VCaP (cell line): ENCODE results near the gene APOA1.
A peak's percentile ranks its signal among the peaks of the same experiment; 100 is the strongest.

Experiments
- H3K27ac ChIP-seq: fragments of 450-650 bp; 2 replicates; pipeline ENCODE4 v1.5.1; 2017
- TF ChIP-seq, protein P1 (sequence below): fragments of 450-650 bp; conservative IDR thresholded peaks from 2 replicates; pipeline ENCODE4 v1.5.1; 2017; ENCODE audit warnings: mild to moderate bottlenecking, moderate library complexity

Gene APOA1

DNA sequence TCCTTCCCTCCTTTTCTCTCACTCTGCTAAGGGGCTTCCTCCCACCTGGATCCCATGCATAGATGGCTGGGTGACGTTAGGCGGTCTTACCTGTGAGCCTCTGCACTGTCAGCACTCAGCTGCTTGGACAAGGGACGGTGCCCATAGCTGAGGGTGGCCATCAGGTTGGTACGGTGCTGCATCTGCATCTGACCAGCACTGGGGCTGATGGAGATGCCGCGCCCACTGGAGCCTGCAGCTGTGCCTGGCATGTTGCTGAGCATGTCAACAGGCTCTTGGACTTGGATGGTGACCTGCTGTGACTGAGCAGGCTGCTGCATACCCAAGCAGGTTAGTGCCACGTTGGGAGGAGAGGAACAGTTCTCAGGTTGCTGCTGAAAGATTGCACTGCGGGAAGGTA is 21.8 kb upstream of the APOA1 start:
- no peak overlapping the region for H3K27ac ChIP-seq
- TF ChIP-seq, protein P1, sequence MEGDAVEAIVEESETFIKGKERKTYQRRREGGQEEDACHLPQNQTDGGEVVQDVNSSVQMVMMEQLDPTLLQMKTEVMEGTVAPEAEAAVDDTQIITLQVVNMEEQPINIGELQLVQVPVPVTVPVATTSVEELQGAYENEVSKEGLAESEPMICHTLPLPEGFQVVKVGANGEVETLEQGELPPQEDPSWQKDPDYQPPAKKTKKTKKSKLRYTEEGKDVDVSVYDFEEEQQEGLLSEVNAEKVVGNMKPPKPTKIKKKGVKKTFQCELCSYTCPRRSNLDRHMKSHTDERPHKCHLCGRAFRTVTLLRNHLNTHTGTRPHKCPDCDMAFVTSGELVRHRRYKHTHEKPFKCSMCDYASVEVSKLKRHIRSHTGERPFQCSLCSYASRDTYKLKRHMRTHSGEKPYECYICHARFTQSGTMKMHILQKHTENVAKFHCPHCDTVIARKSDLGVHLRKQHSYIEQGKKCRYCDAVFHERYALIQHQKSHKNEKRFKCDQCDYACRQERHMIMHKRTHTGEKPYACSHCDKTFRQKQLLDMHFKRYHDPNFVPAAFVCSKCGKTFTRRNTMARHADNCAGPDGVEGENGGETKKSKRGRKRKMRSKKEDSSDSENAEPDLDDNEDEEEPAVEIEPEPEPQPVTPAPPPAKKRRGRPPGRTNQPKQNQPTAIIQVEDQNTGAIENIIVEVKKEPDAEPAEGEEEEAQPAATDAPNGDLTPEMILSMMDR: no peak

DNA sequence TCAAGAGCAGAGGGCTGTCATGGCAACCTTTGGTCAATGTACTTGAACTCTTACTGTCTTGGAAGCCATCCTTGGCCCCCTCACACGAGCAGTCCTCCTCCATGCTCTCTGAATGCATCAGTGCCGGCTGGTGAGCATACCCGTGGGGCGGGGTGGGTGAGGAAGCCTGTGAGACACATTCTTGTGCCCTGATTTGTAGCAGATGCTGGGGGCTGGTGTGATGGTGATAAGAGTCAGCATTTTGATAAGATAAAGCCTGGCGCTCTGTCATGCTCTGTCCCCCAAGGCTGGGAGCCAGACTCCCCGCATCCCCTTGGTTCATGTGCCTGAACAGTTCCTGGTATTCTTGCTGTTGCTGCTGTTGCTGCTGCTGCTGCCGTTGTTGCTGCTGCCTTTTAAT is 20.5 kb upstream of the APOA1 start:
- TF ChIP-seq, protein P1: no peak
- H3K27ac ChIP-seq: no peak overlapping the region

DNA sequence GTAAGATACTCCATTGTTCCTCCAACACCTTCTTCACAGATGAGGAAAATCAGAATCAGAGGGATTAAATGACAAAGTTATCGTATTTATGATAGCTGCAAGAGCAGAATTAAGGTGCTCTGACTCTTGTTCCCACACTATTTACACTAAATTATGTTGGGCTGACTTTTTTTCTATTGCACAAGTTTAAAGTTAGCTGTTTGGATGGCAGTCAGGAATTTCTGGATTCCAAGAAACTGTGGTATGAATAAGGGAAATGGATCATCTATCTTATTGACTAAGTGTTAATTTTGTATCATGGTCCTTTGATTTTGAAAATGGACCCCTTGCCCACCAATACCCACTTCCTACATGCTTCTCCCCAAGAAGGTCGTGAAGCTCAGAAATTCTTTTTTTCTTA is 19.9 kb upstream of the APOA1 start:
- H3K27ac ChIP-seq: no peak overlapping the region
- TF ChIP-seq, protein P1: no peak

DNA sequence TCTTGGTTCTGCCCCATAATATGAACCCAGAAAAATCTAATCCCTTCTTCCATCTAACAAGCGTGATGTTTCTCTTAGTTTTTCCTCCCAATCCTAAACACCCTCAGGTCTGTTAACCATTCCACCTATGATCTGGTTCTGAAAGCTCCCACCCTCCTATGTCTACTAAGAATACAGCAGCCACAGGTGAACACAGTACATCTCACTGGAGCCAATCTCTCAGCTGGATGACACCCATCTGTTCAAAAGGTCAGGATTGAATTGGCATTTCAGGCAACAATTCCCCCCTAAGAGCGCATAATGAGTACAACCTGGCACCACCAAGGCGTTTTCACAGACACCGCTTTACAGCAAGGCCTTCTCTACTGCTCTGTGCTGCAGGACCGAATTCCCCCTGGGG is 19.0 kb upstream of the APOA1 start:
- TF ChIP-seq, protein P1: no peak
- no peak overlapping the region for H3K27ac ChIP-seq

DNA sequence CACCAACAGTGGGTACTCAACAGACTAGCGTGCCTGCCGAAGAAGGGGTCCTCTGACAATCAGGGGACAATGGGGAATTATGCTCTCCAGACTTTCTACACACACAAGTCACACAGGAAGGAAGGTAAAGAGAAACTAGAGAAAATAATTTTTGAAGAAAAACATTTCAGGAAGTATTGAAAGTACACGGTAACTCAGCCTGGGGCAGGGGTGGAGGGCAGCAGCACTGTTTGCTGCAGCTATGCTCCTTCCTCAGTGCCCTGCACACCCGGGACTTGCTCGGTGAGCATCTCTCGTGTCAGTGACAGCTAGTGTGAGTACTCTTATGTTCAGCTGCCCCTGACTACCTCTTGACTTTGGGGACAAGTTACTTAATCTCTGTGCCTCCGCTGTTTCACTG is 18.0 kb upstream of the APOA1 start:
- TF ChIP-seq, protein P1: no peak
- no peak overlapping the region for H3K27ac ChIP-seq

DNA sequence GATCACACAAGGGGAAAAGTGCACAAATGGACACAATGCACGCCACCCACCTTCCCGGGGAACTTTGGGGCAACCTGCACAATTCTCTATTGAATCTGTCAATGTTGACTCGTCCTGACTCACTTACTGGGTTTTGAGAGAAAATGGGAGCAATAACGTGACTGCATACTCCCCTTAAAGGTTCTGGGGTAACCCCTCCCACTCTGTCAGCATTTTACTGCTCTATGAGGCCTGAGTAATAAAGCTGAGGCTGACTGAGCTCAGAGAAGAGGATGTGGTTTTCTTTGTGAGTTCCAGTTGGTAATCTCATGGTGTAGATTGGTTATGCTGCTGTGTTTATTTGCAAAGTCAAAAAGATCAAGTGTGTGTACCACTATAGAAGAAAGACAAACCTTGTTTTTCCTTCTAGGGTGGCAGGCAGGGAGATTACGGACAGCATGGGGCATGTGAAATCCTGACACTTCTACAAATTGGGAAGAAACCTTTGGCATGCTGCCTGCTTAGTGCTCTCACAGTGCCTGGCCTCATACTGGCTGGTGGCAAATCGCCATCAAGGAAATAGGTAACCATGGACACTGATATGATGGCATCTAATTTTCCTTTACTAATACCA is 16.1 kb upstream of the APOA1 start:
- H3K27ac ChIP-seq: peak overlapping the region; percentile 83
- TF ChIP-seq, protein P1: no peak

DNA sequence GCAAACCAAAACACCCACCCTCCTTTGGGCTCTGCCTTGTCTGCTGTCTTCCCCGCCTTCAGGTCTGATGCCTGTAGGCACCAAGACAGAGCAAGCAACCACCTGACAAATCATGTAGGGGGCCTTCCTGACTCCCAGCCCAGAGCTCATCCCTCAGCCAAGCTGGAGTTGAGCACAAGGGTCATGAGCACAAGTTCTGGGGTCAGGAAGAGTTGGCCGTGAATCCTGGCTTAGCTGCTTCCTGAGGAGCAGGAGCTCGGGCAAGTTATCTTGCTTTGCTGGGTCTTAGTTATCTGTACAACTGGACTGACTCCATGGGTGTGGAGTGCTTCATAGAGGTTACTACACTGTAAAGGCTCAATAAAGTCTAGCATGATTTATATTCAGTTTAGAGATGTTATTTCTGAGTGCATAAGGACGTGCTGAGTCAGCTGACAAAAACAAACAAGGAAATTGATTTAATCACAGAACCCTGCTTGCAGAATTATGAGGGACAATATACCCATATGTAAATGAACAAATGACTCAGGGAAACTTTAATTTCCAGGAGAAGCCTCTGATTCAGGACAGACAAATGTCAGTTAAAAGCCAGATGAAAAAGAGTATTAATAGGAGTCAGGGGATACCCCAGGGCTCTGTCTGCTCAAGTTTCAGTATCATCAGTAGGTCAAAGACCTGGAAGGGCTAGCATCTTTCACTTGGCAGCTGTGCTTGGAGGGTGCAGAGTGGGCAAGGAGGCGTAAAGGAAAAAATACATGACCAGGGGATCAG is 15.0 kb upstream of the APOA1 start:
- TF ChIP-seq, protein P1: no peak
- peak overlapping the region; percentile 83 for H3K27ac ChIP-seq
